Large intestine (tissue), 3 donors: ENCODE measurements around the gene ATG10. TPM values are rescaled to one million over a fixed set of nuclear protein-coding genes. Genes with fewer than 3 reads are reported as not detected.

Experiments
- DNase-seq, 2 donors: peaks; one replicate each; pipeline versions ENCODE4 v3.0.0 to v3.0.0-alpha.2; 2013
- H3K27ac ChIP-seq: one replicate; pipeline ENCODE4 v1.5.1; 2013; ENCODE audit warnings: low read length
- H3K27me3 ChIP-seq: 2 replicates; pipeline ENCODE4 v1.6.1; 2013; ENCODE audit warnings: low read length; ENCODE audit not compliant: control insufficient read depth, insufficient read depth
- H3K36me3 ChIP-seq: 2 replicates; pipeline ENCODE4 v1.6.1; 2013; ENCODE audit warnings: low read length; ENCODE audit not compliant: control insufficient read depth, insufficient read depth
- H3K4me1 ChIP-seq: one replicate; pipeline ENCODE4 v1.6.1; 2013; ENCODE audit warnings: low read length; ENCODE audit not compliant: control insufficient read depth, insufficient read depth
- H3K4me3 ChIP-seq: one replicate; pipeline ENCODE4 v1.5.1; 2013; ENCODE audit warnings: low read length
- H3K9me3 ChIP-seq: one replicate; pipeline ENCODE4 v1.6.1; 2013; ENCODE audit warnings: mild to moderate bottlenecking, low read depth, low read length, moderate library complexity; ENCODE audit not compliant: control insufficient read depth
- WGBS: methylation state at CpG from one replicate; pipeline ENCODE4 v1.1.5; 2013; ENCODE audit warnings: low lambda C conversion rate; ENCODE audit not compliant: insufficient coverage; 5-methylcytosine and 5-hydroxymethylcytosine counted together
- polyA plus RNA-seq: library from polyadenylated mRNA; unstranded; fragments of 120-200 nt; gene quantifications from one replicate; pipeline ENCODE4 v1.2.1, GENCODE V29; 2013

The ATG10 gene
- polyA plus RNA-seq, 1 donor = 9.2 TPM

- H3K9me3 ChIP-seq = no peaks in the 10 kb centered on the region
- no peak overlapping the region for H3K4me3 ChIP-seq
- H3K27ac ChIP-seq = no peak overlapping the region
- no peaks in the 10 kb centered on the region for H3K36me3 ChIP-seq
- no peaks in the 10 kb centered on the region for H3K27me3 ChIP-seq
- no peaks in the 10 kb centered on the region for H3K4me1 ChIP-seq
- WGBS = 60% methylated on average over 1 of the region's 2 CpGs
- DNase-seq = no peak
Observed at GRCh38 chr5:82290005-82290404, 318.2 kb downstream of the ATG10 start.

GRCh38 chr5:82290908-82291307 is 319.1 kb downstream of the ATG10 start:
- H3K27me3 ChIP-seq = no peaks in the 10 kb centered on the region
- no peak overlapping the region for H3K4me3 ChIP-seq
- WGBS = 100% methylated on average over 2 of the region's 6 CpGs
- no peaks in the 10 kb centered on the region for H3K36me3 ChIP-seq
- H3K27ac ChIP-seq = no peak overlapping the region
- no peak for DNase-seq
- no peaks in the 10 kb centered on the region for H3K4me1 ChIP-seq
- no peaks in the 10 kb centered on the region for H3K9me3 ChIP-seq

DNA sequence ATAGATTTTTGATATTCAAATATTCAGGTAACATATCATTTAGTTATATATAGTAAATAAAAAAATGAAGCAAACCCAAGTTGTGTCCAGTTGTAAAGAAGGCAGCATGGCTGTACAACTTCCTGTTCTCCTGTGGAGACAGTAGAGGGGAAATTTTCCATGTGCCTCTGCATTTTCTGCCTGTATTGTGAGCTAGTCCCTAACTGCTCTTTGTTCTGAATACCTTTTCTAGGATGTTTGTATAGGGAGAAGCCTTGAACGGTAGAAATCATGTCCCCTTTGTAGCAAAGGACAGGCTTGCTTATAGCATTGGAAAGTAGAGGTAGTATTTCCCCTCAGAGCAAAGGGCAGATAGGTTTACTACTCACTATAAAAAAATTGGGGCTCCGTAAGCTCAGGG is 319.6 kb downstream of the ATG10 start:
- Histone ChIP-seq H3K36me3 (no peaks in the 10 kb centered on the region), H3K4me1 (no peaks in the 10 kb centered on the region), H3K27ac (no peak overlapping the region), H3K27me3 (no peaks in the 10 kb centered on the region), H3K9me3 (no peaks in the 10 kb centered on the region), H3K4me3 (no peak overlapping the region)
- no CpG with 5 or more reads among the region's 2 CpGs for WGBS
- DNase-seq = no peak

GRCh38 chr5:82295144-82295543 is 323.3 kb downstream of the ATG10 start:
- Histone ChIP-seq H3K36me3 (no peaks in the 10 kb centered on the region), H3K4me3 (no peak overlapping the region), H3K27ac (no peak overlapping the region), H3K4me1 (no peaks in the 10 kb centered on the region), H3K9me3 (no peaks in the 10 kb centered on the region), H3K27me3 (no peaks in the 10 kb centered on the region)
- no peak for DNase-seq

GRCh38 chr5:82295959-82296531 is 324.2 kb downstream of the ATG10 start:
- WGBS = 100% methylated on average over 1 of the region's 2 CpGs
- no peak overlapping the region for H3K4me3 ChIP-seq

GRCh38 chr5:82296929-82297328 is 325.1 kb downstream of the ATG10 start:
- WGBS = 90% methylated on average over 2 of the region's 4 CpGs
- H3K9me3 ChIP-seq = no peaks in the 10 kb centered on the region
- DNase-seq = no peak
- no peak overlapping the region for H3K4me3 ChIP-seq
- H3K36me3 ChIP-seq = no peaks in the 10 kb centered on the region
- H3K27me3 ChIP-seq = no peaks in the 10 kb centered on the region
- no peak overlapping the region for H3K27ac ChIP-seq
- H3K4me1 ChIP-seq = no peaks in the 10 kb centered on the region

More at GRCh38 chr5:82295959-82296531, 324.2 kb downstream of the ATG10 start:
- no peak for DNase-seq
- Histone ChIP-seq H3K36me3 (no peaks in the 10 kb centered on the region), H3K27me3 (no peaks in the 10 kb centered on the region), H3K27ac (no peak overlapping the region), H3K4me1 (no peaks in the 10 kb centered on the region), H3K9me3 (no peaks in the 10 kb centered on the region)

- no peak for DNase-seq
- Histone ChIP-seq H3K36me3 (no peaks in the 10 kb centered on the region), H3K9me3 (no peaks in the 10 kb centered on the region), H3K4me1 (no peaks in the 10 kb centered on the region), H3K4me3 (no peak overlapping the region), H3K27me3 (no peaks in the 10 kb centered on the region), H3K27ac (no peak overlapping the region)
- no CpG with 5 or more reads among the region's 3 CpGs for WGBS
Observed at GRCh38 chr5:82297711-82298110, 325.9 kb downstream of the ATG10 start.

- H3K4me3 ChIP-seq = no peak overlapping the region
- H3K4me1 ChIP-seq = no peaks in the 10 kb centered on the region
- WGBS = no CpG with 5 or more reads among the region's 2 CpGs
- H3K27ac ChIP-seq = no peak overlapping the region
- H3K9me3 ChIP-seq = no peaks in the 10 kb centered on the region
- H3K27me3 ChIP-seq = no peaks in the 10 kb centered on the region
- H3K36me3 ChIP-seq = no peaks in the 10 kb centered on the region
- no peak for DNase-seq
Observed at GRCh38 chr5:82298668-82299067, 326.8 kb downstream of the ATG10 start.

- no CpG with 5 or more reads among the region's 3 CpGs for WGBS
- DNase-seq = no peak
- Histone ChIP-seq H3K36me3 (no peaks in the 10 kb centered on the region), H3K27ac (no peak overlapping the region), H3K9me3 (no peaks in the 10 kb centered on the region), H3K4me1 (no peaks in the 10 kb centered on the region), H3K27me3 (no peaks in the 10 kb centered on the region), H3K4me3 (no peak overlapping the region)
Observed at GRCh38 chr5:82301190-82301589, 329.4 kb downstream of the ATG10 start.
